ENCODE results near the gene SLC49A3.
"Not testable (repeated sequence)": the region's sequence is repeated elsewhere in the genome, so short reads cannot be mapped to it uniquely, and the experiment has no call there.

DNA sequence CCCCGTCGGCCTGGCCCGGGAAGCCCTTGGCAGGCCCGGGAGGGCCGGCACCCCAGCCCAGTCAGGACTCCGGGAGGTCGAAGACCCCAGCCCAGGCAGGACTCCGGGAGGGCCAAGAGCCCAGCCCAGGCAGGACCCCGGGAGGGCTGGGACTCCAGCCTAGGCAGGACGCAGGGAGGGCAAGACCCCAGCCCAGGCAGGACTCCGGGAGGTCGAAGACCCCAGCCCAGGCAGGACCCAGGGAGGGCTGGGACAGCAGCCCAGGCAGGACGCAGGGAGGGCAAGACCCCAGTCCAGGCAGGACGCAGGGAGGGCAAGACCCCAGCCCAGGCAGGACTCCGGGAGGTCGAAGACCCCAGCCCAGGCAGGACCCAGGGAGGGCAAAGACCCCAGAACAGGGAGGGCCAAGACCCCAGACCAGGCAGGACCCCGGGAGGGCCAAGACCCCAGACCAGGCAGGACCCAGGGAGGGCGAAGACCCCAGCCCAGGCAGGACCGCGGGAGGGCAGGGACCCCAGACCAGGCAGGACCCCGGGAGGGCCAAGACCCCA, 17.2 kb upstream of the SLC49A3 start:
- TF ChIP-seq CTCF, POLR2A (IDR thresholded peaks at IDR 0.05): not testable (repeated sequence)

Data from adrenal gland (tissue), 5 donors.